ENCODE results near the gene SLFN11. TPM values are rescaled to one million over a fixed set of nuclear protein-coding genes. Genes with fewer than 3 reads are reported as not detected.
A peak's percentile ranks its signal among the peaks of the same experiment; 100 is the strongest.
"Not testable (repeated sequence)": the region's sequence is repeated elsewhere in the genome, so short reads cannot be mapped to it uniquely, and the experiment has no call there.

The SLFN11 gene
- total RNA-seq, 2 experiments from 2014 or later, result 95.8 to 106 TPM

DNA sequence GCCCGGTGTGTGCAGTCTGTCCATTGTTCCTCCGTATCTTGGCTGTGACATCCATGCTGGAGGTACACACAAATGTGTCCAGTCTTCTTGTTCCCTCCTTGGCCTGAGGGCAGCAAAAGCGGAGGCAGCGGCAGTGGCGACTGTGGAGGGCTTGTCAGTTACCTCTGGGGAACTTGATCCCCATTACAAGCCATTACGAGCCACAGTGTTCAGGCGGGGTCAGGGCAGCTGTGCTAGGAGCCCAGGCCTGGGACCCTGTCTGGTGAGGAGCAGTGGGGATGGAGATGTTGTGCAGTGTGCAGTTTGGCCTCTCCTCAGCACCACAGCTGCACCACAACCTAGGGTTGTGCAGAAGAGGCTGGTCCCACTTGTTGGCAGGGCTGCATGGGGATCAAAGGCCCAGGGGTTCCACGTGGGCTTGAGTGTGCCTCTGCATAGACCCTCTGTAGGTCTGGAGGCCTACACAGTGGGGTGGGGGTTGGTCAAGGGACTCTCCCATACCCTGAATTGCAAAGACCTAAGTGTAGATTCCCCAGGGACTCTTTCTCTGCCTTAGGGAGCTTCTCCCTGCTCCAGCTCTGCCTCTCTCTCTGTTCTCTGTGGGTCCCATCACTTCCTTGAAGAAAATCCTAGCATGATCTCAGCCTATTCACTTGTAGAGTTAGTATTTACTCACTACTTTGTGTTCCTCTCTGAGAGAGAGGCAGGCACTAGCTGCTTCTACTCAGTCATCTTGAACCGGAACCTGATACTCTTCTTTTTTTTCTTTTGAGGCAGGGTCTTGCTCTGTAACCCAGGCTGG, 58.8 kb downstream of the SLFN11 start:
- ChIA-PET CTCF (interaction anchor here (1.5 to 6.5 kb wide), 5 partner anchors 19 to 226 kb away, joined by 3 to 77 read pairs (median 11); partner anchors contain the start of gene SLFN12L), POLR2A (interaction anchor here (1.0 to 4.0 kb wide), 5 partner anchors 59 to 496 kb away, joined by 4 to 35 read pairs (median 13); partner anchors contain the start of genes SLFN11 and SLFN12L)
- H3K4me3 Mint-ChIP-seq, result peak overlapping the region; percentile 86
- no peaks in the 10 kb centered on the region for H3K36me3 Mint-ChIP-seq (ENCODE audit: low read depth)
- ATAC-seq (no peak), DNase-seq (no peak)
- TF ChIP-seq, protein P1, sequence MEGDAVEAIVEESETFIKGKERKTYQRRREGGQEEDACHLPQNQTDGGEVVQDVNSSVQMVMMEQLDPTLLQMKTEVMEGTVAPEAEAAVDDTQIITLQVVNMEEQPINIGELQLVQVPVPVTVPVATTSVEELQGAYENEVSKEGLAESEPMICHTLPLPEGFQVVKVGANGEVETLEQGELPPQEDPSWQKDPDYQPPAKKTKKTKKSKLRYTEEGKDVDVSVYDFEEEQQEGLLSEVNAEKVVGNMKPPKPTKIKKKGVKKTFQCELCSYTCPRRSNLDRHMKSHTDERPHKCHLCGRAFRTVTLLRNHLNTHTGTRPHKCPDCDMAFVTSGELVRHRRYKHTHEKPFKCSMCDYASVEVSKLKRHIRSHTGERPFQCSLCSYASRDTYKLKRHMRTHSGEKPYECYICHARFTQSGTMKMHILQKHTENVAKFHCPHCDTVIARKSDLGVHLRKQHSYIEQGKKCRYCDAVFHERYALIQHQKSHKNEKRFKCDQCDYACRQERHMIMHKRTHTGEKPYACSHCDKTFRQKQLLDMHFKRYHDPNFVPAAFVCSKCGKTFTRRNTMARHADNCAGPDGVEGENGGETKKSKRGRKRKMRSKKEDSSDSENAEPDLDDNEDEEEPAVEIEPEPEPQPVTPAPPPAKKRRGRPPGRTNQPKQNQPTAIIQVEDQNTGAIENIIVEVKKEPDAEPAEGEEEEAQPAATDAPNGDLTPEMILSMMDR (IDR thresholded peaks at IDR 0.05), result no peak
- H3K4me1 Mint-ChIP-seq (ENCODE audit: low read depth), result peaks cover 49% of the 10 kb centered on the region
- intact Hi-C loops (cut with micrococcal nuclease), result no loop called here
- peak overlapping the region; percentile 94 for H3K27ac Mint-ChIP-seq
- no peaks in the 10 kb centered on the region for H3K27me3 Mint-ChIP-seq
- peaks cover 3% of the 10 kb centered on the region for H3K9me3 Mint-ChIP-seq

DNA sequence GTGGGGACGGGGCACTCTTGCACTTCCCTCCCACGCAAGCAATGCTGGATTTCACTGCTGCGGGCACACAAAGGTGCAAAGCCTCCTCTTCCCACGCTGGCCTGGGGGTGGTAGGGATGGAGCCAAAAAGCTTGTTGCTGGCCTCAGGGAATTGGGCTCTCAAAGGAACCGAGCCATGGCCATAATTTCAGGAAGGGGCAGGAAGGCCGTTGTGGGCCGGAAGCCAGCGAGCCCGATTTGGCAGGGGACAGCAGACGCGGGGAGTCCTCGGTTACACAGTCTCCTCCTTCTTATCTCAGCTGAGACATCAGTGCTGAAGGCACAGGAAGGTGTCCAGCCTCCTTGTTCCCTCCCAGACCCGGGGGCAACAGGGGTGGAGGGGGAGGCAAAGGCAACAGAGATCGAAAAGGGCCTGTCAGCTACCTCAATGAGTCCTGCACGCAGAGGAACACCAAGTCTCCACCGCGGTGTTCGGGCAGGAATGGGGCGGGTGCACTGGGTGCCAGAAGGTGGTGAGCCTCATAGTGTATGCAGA, 59.5 kb downstream of the SLFN11 start:
- intact Hi-C loops (cut with micrococcal nuclease), result loop anchor here (2.0 kb wide), 1 partner anchor 223 kb away; the partner anchor contains the start of gene SLFN12L
- Mint-ChIP-seq H3K27me3 (no peaks in the 10 kb centered on the region), H3K27ac (peak overlapping the region; percentile 94), H3K4me3 (peak overlapping the region; percentile 86), H3K4me1 (ENCODE audit: low read depth) (peaks cover 48% of the 10 kb centered on the region), H3K36me3 (ENCODE audit: low read depth) (peaks cover 6% of the 10 kb centered on the region), H3K9me3 (peaks cover 10% of the 10 kb centered on the region)
- DNase-seq, result peak; percentile 27
- ChIA-PET POLR2A (interaction anchor here (1.0 to 4.0 kb wide), 8 partner anchors 26 to 497 kb away, joined by 3 to 35 read pairs (median 4); partner anchors contain the start of genes SLFN11, SLFN12L and SLFN13), CTCF (interaction anchor here (1.0 to 6.5 kb wide), 21 partner anchors 12 to 227 kb away, joined by 3 to 77 read pairs (median 5); partner anchors contain the start of genes SLFN11, SLFN12L and SLFN13)
- TF ChIP-seq, protein P1 (IDR thresholded peaks at IDR 0.05), result no peak
- no peak for ATAC-seq

DNA sequence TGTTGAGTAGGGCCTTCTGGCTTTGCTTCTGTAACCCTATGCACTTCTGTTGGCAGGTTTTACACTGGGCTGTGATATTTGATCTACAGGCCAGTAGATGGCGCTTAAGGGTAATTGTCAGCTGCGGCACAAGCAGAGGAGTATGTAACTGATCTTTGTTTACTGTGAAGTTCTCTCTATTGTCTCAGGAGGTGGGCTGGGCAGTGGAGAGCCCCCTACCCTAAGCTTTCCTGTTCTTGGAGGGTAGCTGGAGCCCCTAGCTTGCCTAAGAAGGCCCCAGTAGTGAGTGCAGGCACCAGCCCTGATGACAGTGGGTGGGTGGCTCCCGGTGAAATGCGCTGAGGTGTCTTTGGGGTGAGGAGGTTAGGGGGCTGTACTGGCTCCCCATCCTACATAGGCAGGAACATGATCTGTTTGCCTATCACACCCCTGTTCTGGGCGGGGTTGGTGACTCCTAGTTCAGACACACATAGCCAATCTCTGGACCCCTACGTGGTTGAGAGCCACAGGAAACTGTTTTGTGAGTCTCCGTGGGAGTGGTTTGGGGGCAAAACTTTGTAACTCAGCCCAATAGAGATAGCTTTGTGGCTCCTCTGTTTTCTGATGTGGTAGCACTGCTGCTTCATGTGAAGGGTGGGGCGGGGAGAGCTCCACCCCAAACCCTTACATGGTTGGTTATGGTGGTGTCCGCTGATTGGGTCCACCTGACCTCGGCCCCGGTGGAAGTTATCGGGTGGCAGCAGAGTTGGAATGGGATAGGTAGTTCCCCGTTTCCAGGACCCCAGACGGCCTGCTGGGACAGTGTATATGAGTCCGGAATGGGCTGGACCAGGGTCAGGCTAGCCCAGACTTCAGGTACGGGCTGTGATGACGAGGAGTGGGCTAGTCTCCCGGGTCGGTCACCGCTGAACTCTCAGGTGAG, 60.4 kb downstream of the SLFN11 start:
- peaks cover 13% of the 10 kb centered on the region for H3K9me3 Mint-ChIP-seq
- H3K4me3 Mint-ChIP-seq, result peak overlapping the region; percentile 86
- intact Hi-C loops (cut with micrococcal nuclease), result loop anchor here (2.0 kb wide), 1 partner anchor 224 kb away; the partner anchor contains the start of gene SLFN12L
- H3K36me3 Mint-ChIP-seq (ENCODE audit: low read depth), result peaks cover 6% of the 10 kb centered on the region
- TF ChIP-seq, protein P1 (IDR thresholded peaks at IDR 0.05), result peak; percentile 86
- DNase-seq, result peak; percentile 94
- H3K27ac Mint-ChIP-seq, result peak overlapping the region; percentile 94
- H3K27me3 Mint-ChIP-seq, result no peaks in the 10 kb centered on the region
- peaks cover 42% of the 10 kb centered on the region for H3K4me1 Mint-ChIP-seq (ENCODE audit: low read depth)
- peak; percentile 93 for ATAC-seq
- ChIA-PET POLR2A (interaction anchor here (0.7 to 4.0 kb wide), 13 partner anchors 20 to 497 kb away, joined by 3 to 35 read pairs (median 4); partner anchors contain the start of genes SLFN11, SLFN12L and SLFN13), CTCF (interaction anchor here (0.6 to 6.5 kb wide), 52 partner anchors 9 to 494 kb away, joined by 3 to 77 read pairs (median 4); partner anchors contain the start of genes RASL10B, SLFN11, SLFN12L and SLFN13)

DNA sequence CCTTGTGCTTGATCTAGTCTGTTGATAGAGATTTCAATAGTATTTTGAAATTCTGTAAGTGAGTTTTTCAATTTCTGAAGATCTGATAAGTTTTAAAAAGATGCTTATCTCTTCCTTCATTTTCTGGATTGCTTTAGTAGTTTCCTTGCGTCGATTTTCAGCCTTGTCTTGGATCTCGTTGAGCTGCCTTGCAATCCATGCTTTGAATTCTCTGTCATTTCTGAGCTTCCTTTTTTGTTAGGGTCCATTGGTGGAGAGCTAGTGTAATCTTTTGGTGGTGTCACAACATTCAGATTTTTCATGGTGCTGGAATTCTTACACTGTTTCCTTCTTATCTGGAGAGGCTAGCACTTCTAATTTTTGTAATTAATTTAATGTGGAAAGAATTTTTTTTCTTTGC, 61.1 kb downstream of the SLFN11 start:
- H3K36me3 Mint-ChIP-seq (ENCODE audit: low read depth), result peaks cover 6% of the 10 kb centered on the region
- POLR2A ChIA-PET, result interaction anchor here (0.7 to 4.0 kb wide), 7 partner anchors 21 to 225 kb away, joined by 3 to 35 read pairs (median 4); partner anchors contain the start of genes SLFN11 and SLFN12L
- peak overlapping the region; percentile 86 for H3K4me3 Mint-ChIP-seq
- H3K9me3 Mint-ChIP-seq, result peaks cover 13% of the 10 kb centered on the region
- CTCF ChIA-PET, result interaction anchor here (0.6 to 6.5 kb wide), 39 partner anchors 8 to 436 kb away, joined by 3 to 77 read pairs (median 4); partner anchors contain the start of genes RASL10B, SLFN12L and SLFN13
- peak overlapping the region; percentile 60 for H3K27ac Mint-ChIP-seq
- TF ChIP-seq, protein P1 (IDR thresholded peaks at IDR 0.05), result no peak
- H3K4me1 Mint-ChIP-seq (ENCODE audit: low read depth), result peaks cover 38% of the 10 kb centered on the region
- ATAC-seq (no peak), DNase-seq (no peak)
- no peaks in the 10 kb centered on the region for H3K27me3 Mint-ChIP-seq
- intact Hi-C loops (cut with micrococcal nuclease), result loop anchor here (2.0 kb wide), 1 partner anchor 224 kb away; the partner anchor contains the start of gene SLFN12L

DNA sequence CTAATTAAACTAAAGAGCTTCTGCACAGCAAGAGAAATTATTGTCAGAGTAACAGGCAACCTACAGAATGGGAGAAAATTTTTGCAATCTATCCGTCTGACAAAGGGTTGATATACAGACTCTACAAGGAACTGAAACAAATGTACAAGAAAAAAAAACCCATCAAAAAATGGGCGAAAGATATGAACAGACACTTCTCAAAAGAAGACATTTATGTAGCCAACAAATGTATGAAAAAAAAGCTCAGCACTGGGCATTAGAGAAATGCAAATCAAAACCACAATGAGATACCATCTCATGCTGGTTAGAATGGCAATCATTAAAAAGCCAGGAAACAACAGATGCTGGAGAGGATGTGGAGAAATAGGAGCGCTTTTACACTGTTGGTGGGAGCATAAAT, 64.1 kb downstream of the SLFN11 start:
- H3K36me3 Mint-ChIP-seq (ENCODE audit: low read depth); H3K27me3 Mint-ChIP-seq; intact Hi-C loops (cut with micrococcal nuclease); H3K27ac Mint-ChIP-seq; ATAC-seq; DNase-seq; H3K4me3 Mint-ChIP-seq: not testable (repeated sequence)
- peaks cover 16% of the 10 kb centered on the region for H3K9me3 Mint-ChIP-seq
- ChIA-PET CTCF (interaction anchor here (1.1 to 6.5 kb wide), 2 partner anchors 9 to 231 kb away, joined by 3 to 77 read pairs; partner anchors contain the start of gene SLFN12L), POLR2A (interaction anchor here (0.6 kb wide), 2 partner anchors 51 to 179 kb away, joined by 3 read pairs; no protein-coding TSS in a partner anchor)
- H3K4me1 Mint-ChIP-seq (ENCODE audit: low read depth), result peaks cover 24% of the 10 kb centered on the region
